HEK293T (cell line): ENCODE measurements around the gene UNCX.

Experiments used
- ARNT ChIP-seq: fragments of 450-650 bp; IDR thresholded peaks from 2 replicates; pipeline ENCODE4 v1.6.1; 2017; ENCODE audit warnings: mild to moderate bottlenecking
- BHLHE40 ChIP-seq: fragments of 450-650 bp; IDR thresholded peaks from 2 replicates; pipeline ENCODE4 v1.6.1; 2016; ENCODE audit warnings: mild to moderate bottlenecking, moderate library complexity, borderline replicate concordance
- CTBP1 ChIP-seq: fragments of 450-650 bp; IDR thresholded peaks from 2 replicates; pipeline ENCODE4 v1.6.1; 2016; ENCODE audit warnings: borderline replicate concordance
- FOXA1 ChIP-seq: fragments of 450-650 bp; IDR thresholded peaks from 2 replicates; pipeline ENCODE4 v1.6.1; 2016; ENCODE audit warnings: mild to moderate bottlenecking
- FOXK2 ChIP-seq: fragments of 450-650 bp; IDR thresholded peaks from 2 replicates; pipeline ENCODE4 v1.6.1; 2016; ENCODE audit warnings: mild to moderate bottlenecking
- FOXM1 ChIP-seq: fragments of 450-650 bp; IDR thresholded peaks from 2 replicates; pipeline ENCODE4 v1.6.1; 2017; ENCODE audit warnings: mild to moderate bottlenecking, borderline replicate concordance
- NFRKB ChIP-seq: fragments of 450-650 bp; IDR thresholded peaks from 2 replicates; pipeline ENCODE4 v1.6.1; 2016; ENCODE audit warnings: mild to moderate bottlenecking, moderate library complexity
- PKNOX1 ChIP-seq: fragments of 450-650 bp; IDR thresholded peaks from 2 replicates; pipeline ENCODE4 v1.6.1; 2016
- SP1 ChIP-seq: fragments of 450-650 bp; IDR thresholded peaks from 2 replicates; pipeline ENCODE4 v1.6.1; 2017
- SUZ12 ChIP-seq: fragments of 450-650 bp; IDR thresholded peaks from 2 replicates; pipeline ENCODE4 v1.6.1; 2016; ENCODE audit warnings: mild to moderate bottlenecking
- TARDBP ChIP-seq: fragments of 450-650 bp; IDR thresholded peaks from 2 replicates; pipeline ENCODE4 v1.6.1; 2016

- TF ChIP-seq TARDBP: no peak
- TF ChIP-seq SUZ12: no peak
- no peak for TF ChIP-seq BHLHE40
- no peak for TF ChIP-seq FOXM1
- no peak for TF ChIP-seq SP1
- TF ChIP-seq CTBP1: no peak
- no peak for TF ChIP-seq FOXK2
- TF ChIP-seq NFRKB: no peak
- TF ChIP-seq PKNOX1: no peak
- no peak for TF ChIP-seq FOXA1
- TF ChIP-seq ARNT: no peak
Observed at GRCh38 chr7:1211611-1212010, 21.1 kb upstream of the UNCX start.
